ENCODE results near the gene KRT71. TPM values are rescaled to one million over a fixed set of nuclear protein-coding genes. Genes with fewer than 3 reads are reported as not detected.

The KRT71 gene
- total RNA-seq, 1 experiment from 2014 or later = not detected

DNA sequence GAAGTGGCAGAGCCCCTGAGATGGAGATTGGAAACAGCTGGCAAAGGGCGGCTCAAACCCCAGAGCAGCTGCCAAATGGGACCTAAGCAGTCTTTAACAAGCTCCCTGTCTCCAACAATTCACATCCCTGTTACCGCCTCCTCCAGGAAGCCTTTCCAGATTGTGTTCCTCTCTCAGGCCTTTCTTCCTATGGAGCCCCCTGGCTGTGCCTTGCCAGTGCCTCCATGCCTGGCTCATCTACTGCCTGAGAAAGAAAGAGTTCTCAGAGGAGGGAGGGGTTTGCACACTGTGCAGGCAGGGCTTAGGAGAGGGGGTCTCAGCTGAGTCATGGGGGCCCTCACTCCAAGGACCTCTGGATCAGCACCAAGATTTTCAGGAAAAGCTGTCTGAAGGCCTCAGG is 29.5 kb upstream of the KRT71 start:
- ATAC-seq (peak; percentile 8), DNase-seq (ENCODE audit: low spot score) (no peak)
- POLR2A ChIA-PET = no interaction called here
- TF ChIP-seq HMGXB4 (CRISPR knock-in tag; IDR thresholded peaks at IDR 0.05) (no peak), ERG (CRISPR knock-in tag; IDR thresholded peaks at IDR 0.05) (no peak), ATF1 (CRISPR knock-in tag; IDR thresholded peaks at IDR 0.05) (no peak), ZNF317 (CRISPR knock-in tag; IDR thresholded peaks at IDR 0.05; ENCODE audit: borderline replicate concordance, low read depth) (no peak), ETV6 (CRISPR knock-in tag; IDR thresholded peaks at IDR 0.05) (no peak), ATF3 (CRISPR knock-in tag; conservative IDR thresholded peaks at IDR 0.05) (no peak), ZNF232 (CRISPR knock-in tag; IDR thresholded peaks at IDR 0.05) (no peak), NR2C2 (CRISPR knock-in tag; IDR thresholded peaks at IDR 0.05) (no peak), JUN (CRISPR knock-in tag; IDR thresholded peaks at IDR 0.05) (no peak), ZNF671 (CRISPR knock-in tag; IDR thresholded peaks at IDR 0.05) (no peak), TEAD4 (CRISPR knock-in tag; IDR thresholded peaks at IDR 0.05) (no peak), IRF2 (CRISPR knock-in tag; IDR thresholded peaks at IDR 0.05; ENCODE audit: borderline replicate concordance, low read depth) (no peak), CREM (CRISPR knock-in tag; IDR thresholded peaks at IDR 0.05) (no peak), PREB (CRISPR knock-in tag; IDR thresholded peaks at IDR 0.05; ENCODE audit: borderline replicate concordance) (no peak), JAZF1 (CRISPR knock-in tag; IDR thresholded peaks at IDR 0.05) (no peak), TEAD1 (CRISPR knock-in tag; IDR thresholded peaks at IDR 0.05) (no peak), ZNF512 (CRISPR knock-in tag; IDR thresholded peaks at IDR 0.05; ENCODE audit: borderline replicate concordance) (no peak), FOXP4 (CRISPR knock-in tag; IDR thresholded peaks at IDR 0.05) (no peak)
- TF ChIP-seq, protein P1, sequence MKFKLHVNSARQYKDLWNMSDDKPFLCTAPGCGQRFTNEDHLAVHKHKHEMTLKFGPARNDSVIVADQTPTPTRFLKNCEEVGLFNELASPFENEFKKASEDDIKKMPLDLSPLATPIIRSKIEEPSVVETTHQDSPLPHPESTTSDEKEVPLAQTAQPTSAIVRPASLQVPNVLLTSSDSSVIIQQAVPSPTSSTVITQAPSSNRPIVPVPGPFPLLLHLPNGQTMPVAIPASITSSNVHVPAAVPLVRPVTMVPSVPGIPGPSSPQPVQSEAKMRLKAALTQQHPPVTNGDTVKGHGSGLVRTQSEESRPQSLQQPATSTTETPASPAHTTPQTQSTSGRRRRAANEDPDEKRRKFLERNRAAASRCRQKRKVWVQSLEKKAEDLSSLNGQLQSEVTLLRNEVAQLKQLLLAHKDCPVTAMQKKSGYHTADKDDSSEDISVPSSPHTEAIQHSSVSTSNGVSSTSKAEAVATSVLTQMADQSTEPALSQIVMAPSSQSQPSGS (CRISPR knock-in tag; IDR thresholded peaks at IDR 0.05; ENCODE audit: borderline replicate concordance, low read depth) = no peak
- H3K27me3 Mint-ChIP-seq (ENCODE audit: low read depth) = no peaks in the 10 kb centered on the region
- CTCF ChIA-PET = interaction anchor here (0.5 to 6.6 kb wide), 31 partner anchors 10 to 426 kb away, joined by 3 to 50 read pairs (median 4); partner anchors contain the start of gene KRT5
- H3K4me3 Mint-ChIP-seq = no peak overlapping the region; the same call in 1 of the 2 replicates
- H3K4me1 Mint-ChIP-seq = peaks cover 6% of the 10 kb centered on the region
- H3K27ac Mint-ChIP-seq = no peak overlapping the region
- no peaks in the 10 kb centered on the region for H3K36me3 Mint-ChIP-seq
- no peaks in the 10 kb centered on the region for H3K9me3 Mint-ChIP-seq

Measured in WTC11 (cell line).